Activated CD4-positive, alpha-beta T cell treated with anti-CD3 and anti-CD28 coated beads, Interleukin-2, Interleukin-4, amounts not matched to agents 100 ng/mL and 50 ng/mL, durations not matched to agents 16 hours and 8 hours (primary cell): ENCODE measurements around the gene BCL2L13.
"Not testable (repeated sequence)": the region's sequence is repeated elsewhere in the genome, so short reads cannot be mapped to it uniquely, and the experiment has no call there.

ENCODE experiments used
- DNase-seq: peaks from one replicate; pipeline ENCODE4 v3.0.0-alpha.2; 2020; ENCODE audit warnings: low spot score

BCL2L13 gene

GRCh38 chr22:17695986-17696385 is 57.4 kb downstream of the BCL2L13 start:
- DNase-seq, result no peak

- DNase-seq, result not testable (repeated sequence)
Measured at GRCh38 chr22:17697196-17697595, 58.6 kb downstream of the BCL2L13 start.

- not testable (repeated sequence) for DNase-seq
Measured at GRCh38 chr22:17698276-17698675, 59.7 kb downstream of the BCL2L13 start.

GRCh38 chr22:17698948-17699347 is 60.4 kb downstream of the BCL2L13 start:
- DNase-seq, result no peak

GRCh38 chr22:17699696-17700340 is 61.3 kb downstream of the BCL2L13 start:
- no peak for DNase-seq

GRCh38 chr22:17700778-17701177 is 62.2 kb downstream of the BCL2L13 start:
- no peak for DNase-seq

- no peak for DNase-seq
Measured at GRCh38 chr22:17703811-17704210, 65.3 kb downstream of the BCL2L13 start.

- DNase-seq, result no peak
Measured at GRCh38 chr22:17705546-17705945, 67.0 kb downstream of the BCL2L13 start.

- peak; percentile 69 for DNase-seq
Measured at GRCh38 chr22:17705951-17706900, 67.7 kb downstream of the BCL2L13 start.

- no peak for DNase-seq
Measured at GRCh38 chr22:17706947-17707346, 68.4 kb downstream of the BCL2L13 start.

- no peak for DNase-seq
Measured at GRCh38 chr22:17707526-17707925, 69.0 kb downstream of the BCL2L13 start.

- DNase-seq, result no peak
Measured at GRCh38 chr22:17710023-17710422, 71.5 kb downstream of the BCL2L13 start.

- no peak for DNase-seq
Measured at GRCh38 chr22:17712441-17712840, 73.9 kb downstream of the BCL2L13 start.

GRCh38 chr22:17716529-17716928 is 78.0 kb downstream of the BCL2L13 start:
- DNase-seq, result no peak

GRCh38 chr22:17717708-17718107 is 79.2 kb downstream of the BCL2L13 start:
- DNase-seq, result no peak

- no peak for DNase-seq
Measured at GRCh38 chr22:17719911-17720310, 81.4 kb downstream of the BCL2L13 start.

GRCh38 chr22:17724241-17724640 is 85.7 kb downstream of the BCL2L13 start:
- DNase-seq, result no peak

- DNase-seq, result no peak
Measured at GRCh38 chr22:17724678-17725499, 86.3 kb downstream of the BCL2L13 start.

- DNase-seq, result no peak
Measured at GRCh38 chr22:17725500-17725796, 86.9 kb downstream of the BCL2L13 start.

- DNase-seq, result no peak
Measured at GRCh38 chr22:17726006-17726927, 87.7 kb downstream of the BCL2L13 start.
